ENCODE measurements around the gene MEA1.
A peak's percentile ranks its signal among the peaks of the same experiment; 100 is the strongest.
"Not testable (repeated sequence)": the region's sequence is repeated elsewhere in the genome, so short reads cannot be mapped to it uniquely, and the experiment has no call there.

Gene MEA1

DNA sequence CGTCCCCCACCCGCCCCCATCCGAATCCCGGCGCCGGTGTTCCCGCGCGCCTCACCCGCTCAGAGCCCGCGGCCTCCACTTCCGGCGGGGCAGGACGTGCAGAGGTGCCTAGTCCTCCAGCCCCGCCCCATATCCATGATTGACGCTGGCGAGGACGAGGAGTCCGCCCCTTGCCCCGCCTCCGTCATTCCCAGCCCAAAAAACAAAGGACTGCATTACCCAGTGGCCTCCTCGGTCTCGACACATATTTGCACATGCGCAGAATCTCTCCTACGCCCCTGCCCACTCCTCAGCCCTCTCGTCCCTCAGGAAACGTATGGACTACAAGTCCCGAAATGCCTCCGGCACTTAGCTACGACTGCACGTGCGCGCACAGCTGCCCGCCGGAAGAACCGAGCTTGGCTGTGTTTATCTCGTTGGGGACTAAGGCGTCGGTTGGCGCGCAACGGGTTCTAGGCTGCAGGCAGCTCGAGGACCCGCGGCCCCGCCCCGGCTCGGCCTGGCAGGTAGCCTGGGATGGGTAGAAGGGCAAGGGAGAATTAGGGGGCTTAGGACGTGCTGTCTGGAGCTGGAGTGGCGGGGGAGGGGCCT lies at the start of gene MEA1, which contains the start of gene KLHDC3:
TSS of gene MEA1 (minus strand) at position 104 of the 591 bp plus-strand sequence. CDS start 133 bp downstream, outside the sequence.
TSS of gene KLHDC3 (plus strand) at position 407 of the 591 bp plus-strand sequence. CDS start 2,944 bp downstream, outside the sequence.
- peak; percentile 98 for DNase-seq (ENCODE audit: low read depth)

DNA sequence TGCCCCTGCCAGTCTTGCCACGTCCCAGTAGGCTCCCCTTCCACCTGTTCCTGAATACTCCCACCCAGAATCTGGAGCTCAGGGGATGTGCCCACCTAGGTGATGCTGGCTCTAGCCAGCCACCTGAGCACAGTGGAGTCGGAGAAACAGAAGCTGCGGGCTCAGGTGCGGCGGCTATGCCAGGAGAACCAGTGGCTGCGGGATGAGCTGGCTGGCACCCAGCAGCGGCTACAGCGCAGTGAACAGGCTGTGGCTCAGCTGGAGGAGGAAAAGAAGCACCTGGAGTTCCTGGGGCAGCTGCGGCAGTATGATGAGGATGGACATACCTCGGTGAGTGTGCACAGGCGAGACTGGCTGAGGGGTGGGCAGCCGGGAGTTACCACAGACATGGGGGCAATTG lies 49.1 kb upstream of the MEA1 start:
- DNase-seq (ENCODE audit: low read depth), result no peak

DNA sequence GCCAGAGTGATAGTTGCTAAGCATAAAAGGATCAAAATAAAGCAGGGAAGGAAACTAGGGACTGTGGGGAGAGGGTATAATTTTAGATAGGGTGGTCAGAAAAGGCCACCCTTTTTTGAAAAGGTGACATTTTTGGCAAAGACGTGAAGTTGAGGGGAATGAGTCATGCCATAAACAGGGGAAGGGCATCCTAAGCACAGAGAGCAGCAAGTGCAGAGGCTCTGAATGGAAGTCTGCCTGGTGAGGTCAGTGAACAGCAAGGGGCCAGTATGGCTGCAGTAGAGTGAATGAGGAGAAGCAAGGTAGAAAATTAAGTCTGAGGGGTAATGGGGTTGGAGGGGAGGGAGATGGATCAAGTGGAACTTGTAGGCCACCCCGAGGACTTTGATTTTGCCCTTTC lies 48.1 kb upstream of the MEA1 start:
- no peak for DNase-seq (ENCODE audit: low read depth)

DNA sequence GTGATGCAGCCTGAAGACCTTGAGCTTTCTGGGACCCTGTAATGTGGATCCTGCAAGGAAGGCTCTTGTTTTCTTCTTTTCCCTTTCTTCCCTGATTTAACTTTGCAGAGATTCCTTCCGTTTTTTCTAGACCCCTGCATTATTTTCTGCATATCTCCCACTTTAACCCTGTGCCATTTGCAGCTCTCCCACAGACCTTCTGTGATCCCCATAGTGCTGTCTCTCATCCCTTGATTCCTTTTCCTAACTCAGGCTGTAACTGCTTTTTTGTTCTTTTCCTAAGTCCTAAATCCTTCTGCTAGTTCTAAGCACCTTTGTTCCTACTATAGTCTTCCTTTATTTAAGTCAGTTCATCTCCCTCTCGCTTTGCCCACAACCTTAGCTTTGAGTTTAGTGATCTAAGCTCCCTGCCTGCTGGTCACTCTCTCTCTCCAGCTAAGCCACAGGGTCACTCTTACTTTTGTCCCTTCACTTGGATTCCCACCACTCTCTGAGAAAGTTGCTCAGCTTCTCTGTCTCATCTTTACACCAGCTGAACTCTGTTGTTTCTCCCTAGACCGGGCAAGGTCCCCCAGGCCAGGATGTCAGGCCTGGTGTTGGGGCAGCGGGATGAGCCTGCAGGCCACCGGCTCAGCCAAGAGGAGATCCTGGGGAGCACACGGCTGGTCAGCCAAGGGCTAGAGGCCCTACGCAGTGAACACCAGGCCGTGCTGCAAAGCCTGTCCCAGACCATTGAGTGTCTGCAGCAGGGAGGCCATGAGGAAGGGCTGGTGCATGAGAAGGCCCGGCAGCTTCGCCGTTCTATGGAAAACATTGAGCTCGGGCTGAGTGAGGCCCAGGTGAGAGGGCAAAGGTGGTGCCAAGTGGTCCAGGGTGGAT lies 47.2 kb upstream of the MEA1 start:
- DNase-seq (ENCODE audit: low read depth), result no peak

DNA sequence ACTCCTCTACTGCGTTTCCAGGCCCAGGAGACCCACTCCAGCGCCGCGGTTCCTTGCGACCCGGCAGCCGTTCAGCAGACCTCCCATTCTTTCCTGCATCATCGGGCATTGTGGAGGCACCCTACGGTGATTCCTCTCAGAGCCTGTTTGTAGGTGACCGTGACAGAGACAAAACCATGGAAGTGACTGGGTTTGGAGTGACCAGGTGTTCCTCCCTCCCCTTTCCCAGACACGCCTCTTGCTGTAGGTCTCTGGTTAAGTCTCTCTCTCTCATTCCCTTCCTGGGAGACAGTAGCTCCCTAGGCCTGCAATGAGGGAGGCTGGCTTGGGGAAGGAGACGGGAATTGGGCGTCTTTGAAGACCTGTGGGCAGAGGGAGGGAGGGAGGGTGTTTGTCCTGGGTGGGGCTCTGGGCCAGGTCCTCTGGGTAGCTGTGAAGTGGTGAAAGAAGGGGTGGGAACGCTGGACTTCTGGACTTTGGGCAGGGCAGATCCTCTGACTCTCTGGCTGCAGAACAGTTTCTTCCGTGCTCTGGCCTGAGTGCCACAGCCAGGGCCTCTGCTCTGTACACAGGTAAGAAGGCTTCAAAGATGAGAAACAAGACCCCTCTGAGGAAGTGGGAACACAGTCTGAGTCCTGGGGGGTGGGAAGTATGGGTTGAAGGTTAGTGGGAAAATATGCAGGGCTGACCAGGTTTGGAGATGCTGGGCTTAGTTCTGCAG lies 46.4 kb upstream of the MEA1 start:
- DNase-seq (ENCODE audit: low read depth), result no peak

DNA sequence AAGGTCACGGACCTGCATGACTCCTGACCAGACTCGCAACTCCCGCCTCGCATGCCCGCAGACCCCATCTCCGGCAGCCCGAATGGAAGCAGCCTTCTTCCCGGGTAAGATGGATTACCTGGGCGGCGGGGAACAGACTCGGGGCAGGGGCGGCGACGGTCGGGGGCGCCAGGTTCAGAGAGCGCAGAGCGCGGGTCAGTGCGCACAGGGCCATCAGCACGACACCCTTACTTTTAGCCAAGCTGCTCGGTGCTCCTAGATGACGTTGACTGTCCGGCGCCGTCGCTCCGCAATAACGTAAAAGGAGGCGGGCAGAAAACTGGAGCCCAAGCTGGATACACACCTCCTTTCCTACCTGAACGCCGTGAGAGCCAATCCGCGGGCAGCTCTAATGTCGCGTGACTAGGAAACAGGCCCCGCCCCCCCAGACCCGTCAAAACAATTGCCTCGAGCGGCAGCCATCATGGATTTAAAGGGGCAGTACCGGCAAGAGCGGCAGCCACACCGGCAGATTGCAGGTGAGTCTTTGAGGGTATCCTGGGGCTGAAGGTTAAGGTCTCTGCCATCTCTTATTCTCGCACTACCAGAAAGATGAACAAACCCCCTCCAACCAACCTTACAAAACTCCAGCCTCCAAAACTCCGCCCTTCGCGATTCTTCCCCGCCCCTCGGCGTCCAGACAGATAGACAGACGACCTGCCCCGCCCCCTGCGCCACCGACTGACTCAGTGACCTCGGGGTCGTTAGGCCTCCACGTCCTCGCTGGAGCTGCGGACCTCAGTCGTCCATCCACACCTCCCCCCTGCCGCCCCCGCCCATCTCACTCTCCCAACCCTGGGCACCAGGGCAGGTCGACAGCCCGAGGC lies 45.7 kb upstream of the MEA1 start, which contains the start of the genes KLC4 and MRPL2:
TSS of gene KLC4 (plus strand) at position 464 of the 866 bp plus-strand sequence. CDS start 1,705 bp downstream, outside the sequence.
TSS of gene MRPL2 (minus strand) at position 267 of the 866 bp plus-strand sequence. CDS start at position 214, 53 bp downstream.
- peak; percentile 95 for DNase-seq (ENCODE audit: low read depth)

DNA sequence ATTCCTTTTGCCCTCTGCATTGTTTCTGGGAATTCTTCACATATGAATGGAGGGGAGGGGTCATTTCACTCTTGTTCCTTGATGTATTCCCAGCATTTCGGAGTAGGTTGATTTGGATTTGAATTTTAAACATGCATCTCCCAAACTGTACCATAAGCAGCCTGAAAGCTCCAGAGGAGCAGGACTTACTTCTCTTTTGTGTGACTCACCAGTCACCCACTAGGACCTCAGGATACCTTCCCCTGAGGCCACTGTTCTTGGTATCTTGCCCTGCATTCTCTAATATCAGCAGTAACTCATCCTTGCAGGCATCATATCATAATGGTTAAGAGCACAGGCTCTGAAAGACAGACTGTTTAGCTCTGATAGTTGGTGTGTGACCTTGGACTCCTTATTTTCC lies 44.8 kb upstream of the MEA1 start:
- DNase-seq (ENCODE audit: low read depth), result no peak

DNA sequence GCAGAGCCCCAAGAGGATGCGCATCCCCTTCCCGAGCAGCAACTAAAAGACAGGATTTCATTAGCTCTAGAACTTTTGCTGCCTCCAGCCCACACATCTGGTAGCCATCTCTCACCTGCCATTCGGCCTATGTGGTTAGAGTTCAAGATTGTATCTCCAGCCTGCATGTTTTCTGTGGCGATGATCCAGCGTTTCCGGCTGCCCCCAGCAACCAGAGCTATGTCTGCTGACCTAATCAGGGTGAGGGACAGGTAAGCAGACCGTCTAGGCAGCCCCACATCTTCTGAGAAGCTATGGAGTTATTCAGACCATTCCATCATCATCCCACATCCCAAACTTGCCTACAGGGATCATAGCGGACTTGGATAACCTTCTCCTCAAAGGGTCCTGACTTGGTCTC lies 42.2 kb upstream of the MEA1 start:
- DNase-seq (ENCODE audit: low read depth), result no peak

DNA sequence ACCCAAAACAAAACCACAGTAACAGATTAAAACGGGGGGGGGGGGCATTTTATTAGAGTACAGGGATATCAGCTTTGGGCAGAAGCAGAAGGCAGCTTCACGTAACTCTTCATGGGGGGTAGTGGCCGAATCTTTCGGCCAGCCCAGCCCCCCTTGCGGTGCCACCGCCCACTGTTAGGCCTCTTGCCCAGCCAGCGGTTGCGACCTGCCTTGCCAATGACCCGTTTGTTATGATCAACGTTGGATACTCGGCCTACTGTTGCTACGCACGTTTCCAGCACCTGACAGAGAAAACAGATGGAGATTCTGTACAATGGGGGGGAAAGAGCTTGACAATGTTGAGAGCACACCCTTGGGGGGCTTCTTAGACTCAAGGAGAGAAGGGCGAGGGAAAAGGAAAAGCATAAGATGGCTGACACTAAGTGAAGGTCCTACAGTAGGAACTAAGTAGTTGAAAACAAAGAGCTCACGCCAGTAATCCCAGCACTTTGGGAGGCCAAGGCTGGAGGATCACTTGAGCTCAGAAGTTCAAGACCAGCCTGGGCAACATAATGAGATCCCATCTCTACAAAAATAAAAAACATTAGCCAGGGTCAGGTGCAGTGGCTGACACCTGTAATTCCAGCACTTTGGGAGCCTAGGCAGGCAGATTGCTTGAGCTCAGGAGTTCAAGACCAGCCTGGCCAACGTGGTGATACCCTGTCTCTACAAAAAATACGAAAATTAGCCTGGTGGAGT lies 40.6 kb upstream of the MEA1 start:
- DNase-seq (ENCODE audit: low read depth), result no peak

DNA sequence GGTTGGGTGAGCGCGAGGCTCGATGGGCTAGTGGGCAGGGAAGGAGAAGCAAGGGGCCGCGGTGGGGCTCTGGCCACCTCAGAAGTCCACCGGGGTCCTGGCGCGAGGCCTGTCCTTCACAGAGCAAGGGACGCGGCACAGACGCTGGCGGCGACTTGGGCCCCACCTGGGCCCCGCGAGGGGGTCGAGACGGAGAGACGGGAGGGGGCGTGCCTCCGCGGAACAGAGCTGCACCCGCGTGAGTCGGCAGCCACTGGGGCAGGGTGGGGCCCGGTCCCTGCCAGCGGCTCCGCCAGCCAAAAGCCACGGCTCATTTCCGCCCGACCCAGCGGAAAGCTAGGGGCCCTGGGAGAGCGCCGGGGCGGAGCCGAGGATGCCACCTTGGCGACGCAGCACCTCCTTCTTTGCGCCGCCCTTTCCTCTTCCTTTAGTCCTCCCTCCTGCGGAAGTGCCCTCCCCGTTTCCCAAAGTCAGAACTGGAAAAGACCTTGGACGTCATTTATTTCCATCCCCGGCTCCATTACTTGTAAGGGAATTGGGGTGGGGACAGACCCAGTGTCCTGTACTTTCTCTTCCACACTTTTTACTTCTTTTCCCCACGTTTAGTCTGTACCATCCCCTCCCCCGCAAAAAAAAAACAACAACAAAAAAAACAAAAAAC lies 39.9 kb upstream of the MEA1 start, which contains the start of gene CUL7:
TSS of gene CUL7 (minus strand) at position 307 of the 661 bp plus-strand sequence. CDS start 1,063 bp downstream, outside the sequence.
- DNase-seq (ENCODE audit: low read depth), result peak; percentile 75

DNA sequence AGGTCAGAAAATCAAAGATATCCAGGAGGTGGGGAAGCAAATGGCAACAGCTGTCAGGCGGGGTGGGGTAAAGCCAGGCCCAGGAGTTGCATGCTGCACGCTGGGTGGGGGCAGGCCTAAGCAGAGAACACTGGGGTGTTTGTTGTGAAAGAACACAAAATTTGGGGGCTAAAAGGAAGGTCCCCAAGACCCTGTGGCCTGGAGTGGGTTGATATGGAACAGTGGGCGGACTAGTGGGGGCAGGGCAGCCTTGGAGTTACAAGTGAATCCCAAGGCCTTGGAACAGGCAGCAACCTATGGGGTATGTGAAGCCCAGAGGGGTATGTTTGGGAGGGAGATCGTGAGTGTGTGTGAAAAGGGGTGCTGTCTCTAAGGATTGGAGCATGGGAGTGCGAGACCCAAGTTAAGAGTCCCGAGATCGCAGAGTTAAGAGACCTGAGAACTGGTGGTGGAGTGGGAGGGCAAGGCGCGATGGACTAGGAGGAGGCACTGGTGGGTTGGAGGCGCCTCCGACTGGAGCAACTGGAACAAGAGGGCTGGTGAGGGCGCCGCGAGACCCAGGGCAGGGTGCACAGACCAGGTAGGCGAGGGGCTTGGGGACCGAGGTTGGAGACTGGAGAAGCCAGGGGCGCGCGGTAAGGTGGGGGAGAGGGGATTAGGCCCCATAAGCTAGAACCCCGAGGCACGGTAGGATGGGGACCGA lies 39.2 kb upstream of the MEA1 start:
- DNase-seq (ENCODE audit: low read depth), result no peak

DNA sequence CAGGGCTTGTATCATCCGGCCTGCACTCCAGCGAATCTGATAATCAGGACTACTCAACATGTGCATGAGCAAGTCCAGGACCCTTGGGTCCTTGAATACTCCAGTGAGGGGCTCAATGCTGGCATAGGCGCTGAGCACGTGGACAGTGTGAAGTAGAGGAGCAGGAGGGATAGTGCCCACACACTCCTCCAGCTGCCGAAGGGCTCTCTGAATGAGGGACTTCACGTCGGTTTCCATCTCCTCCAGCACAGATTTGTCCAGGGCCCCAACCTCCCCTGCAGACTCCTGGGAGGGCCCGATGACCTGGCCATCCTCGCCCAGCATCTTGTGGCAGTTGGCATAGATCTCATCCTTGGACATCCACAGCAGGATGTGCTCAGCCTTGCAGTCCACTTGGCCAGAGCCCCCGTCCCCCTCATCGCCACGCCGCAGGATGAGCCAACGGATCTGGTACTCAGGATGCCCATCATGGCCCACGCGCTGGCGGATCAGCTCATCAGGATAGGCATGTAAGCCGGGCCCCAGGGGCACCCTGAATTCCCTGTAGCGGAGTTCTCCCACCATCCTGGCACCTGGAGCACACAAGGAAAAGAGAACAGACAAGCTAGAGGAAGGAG lies 38.6 kb upstream of the MEA1 start:
- no peak for DNase-seq (ENCODE audit: low read depth)

DNA sequence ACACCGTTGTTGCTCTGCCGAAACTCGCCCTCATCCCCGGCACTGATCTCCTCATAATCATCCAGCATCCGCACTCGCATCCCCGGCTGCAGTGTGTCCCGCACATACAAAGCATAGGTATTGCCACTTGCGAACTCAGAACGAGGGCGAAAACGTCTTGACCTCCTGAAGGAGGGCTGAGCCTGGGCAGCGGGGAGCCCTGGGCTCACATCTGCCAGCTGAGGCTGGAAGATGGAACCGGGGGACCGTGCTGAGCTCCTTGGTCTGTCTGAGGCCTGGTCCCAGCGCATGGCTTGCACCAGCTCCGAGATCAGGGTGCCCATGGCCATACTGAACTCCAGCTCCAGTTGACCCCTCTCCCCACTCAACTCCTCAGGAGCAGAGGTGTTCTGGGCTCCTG lies 37.2 kb upstream of the MEA1 start:
- no peak for DNase-seq (ENCODE audit: low read depth)

DNA sequence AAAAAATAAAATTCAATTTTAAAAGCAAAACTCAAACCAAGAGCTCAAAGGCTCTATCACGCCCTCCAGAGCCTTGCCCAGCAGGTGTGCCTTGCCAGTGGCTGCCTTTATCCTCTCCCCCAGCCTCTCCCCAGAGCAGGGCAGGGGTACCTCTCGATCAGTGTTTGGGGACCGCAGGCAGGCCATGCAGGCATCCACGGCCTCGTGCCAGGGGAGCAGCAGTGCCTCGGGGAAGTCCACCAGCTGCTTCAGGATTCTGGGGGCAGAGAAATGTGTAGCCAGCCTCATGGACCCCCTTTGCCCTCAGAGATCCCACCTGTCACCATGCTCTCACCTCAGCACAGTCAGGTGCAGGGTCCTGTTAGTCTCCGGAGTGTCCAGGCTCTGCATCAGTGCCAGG lies 34.3 kb upstream of the MEA1 start:
- no peak for DNase-seq (ENCODE audit: low read depth)

DNA sequence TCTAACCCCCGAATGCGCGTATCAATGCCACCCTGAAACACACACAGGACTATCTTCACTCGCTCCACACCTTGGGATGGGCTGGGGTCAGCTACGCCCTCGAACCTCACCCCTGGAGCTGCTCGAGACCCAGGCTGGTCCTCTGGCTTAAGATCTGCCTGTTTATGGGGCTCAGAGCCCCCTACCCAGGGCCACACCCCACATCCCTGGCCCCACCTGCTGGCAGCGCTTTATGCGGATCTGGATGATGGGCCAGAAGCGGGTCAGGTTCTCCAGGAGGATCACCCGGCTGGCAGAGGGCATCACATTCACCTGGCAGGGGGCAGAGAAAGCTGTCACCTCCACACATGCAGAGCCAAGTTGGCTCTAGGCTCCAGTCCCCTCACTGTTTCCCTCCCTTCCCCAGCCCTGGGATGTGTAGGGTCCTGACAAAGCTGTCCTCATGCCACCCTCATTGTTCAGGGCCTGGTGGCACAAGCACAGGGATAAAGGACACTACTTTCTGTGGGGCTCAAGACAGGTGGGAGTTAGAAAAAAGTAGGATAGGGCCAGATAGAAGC lies 31.7 kb upstream of the MEA1 start:
- no peak for DNase-seq (ENCODE audit: low read depth)

DNA sequence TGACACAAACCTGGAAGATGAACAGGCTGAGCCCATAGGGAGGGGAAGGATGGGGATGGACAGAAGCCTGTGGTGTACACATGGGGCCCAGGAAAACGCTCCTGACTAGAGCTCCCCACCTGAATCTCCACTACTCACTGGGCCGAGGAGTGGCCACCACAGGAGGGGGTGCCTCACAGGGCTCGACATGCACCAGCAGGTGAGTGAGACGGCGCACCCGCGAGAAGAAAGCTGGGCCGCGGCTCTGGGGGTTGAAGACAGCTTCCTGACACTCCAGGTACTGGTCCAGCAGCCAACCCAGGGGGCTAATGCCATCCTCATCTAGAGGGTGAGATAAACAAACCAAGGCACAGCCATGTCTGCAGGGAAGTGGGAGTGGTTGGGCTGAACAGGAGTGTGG lies 29.6 kb upstream of the MEA1 start:
- no peak for DNase-seq (ENCODE audit: low read depth)

DNA sequence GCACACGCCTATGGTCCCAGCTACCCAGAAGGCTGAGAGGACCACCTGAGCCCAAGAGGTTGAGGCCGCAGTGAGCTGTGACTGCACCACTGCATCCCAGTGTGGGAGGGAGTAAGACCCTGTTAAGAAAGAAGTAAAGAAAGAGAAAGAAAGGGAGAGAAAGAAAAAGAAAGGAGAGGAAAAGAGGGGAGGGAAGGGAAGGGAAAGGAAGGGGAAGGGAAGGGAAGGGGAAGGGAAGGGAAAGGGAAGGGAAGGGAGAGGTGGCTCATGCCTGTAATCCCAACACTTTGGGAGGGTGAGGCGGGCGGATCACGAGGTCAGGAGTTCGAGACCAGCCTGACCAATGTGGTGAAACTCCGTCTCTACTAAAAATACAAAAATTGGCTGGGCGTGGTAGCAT lies 27.7 kb upstream of the MEA1 start:
- not testable (repeated sequence) for DNase-seq (ENCODE audit: low read depth)

DNA sequence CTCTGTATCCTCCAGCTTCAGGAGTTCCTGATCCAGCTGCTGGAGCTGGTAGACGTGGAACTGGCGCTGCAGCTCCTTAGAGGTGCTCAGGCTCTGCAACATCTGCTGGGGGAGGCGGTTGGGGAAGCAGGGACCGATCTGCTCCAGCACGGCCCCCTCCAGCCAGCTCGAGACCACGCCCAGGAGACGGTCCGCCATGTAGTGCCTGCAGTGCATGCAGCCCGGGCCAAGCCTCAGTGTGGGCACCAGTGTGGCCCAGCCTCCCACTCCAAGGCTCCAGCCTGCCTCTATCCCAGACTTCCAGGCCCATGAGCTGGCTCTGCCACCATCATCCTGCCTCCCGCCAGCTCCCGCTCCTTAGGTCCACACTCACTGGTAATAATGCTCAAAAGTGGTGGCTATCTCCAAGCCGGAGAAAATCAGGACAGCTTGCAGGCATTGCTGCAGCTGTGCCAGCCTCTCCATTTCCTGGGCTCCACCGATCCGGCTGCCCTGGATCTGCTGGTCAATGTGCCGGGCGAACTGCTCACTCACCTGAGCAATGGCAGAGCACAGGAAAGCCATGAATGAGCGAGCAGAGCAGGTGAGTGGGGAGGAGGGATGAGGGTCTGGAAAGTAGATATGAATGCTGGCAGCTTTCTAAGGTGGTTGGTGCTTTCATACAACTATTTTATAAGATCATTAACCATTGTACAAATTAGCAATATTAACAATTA lies 27.0 kb upstream of the MEA1 start:
- no peak for DNase-seq (ENCODE audit: low read depth)

Data from activated gamma-delta T cell treated with anti-CD3 and anti-CD28 coated beads, Interleukin-2, amount 50 U/mL, for 16 hours (primary cell).